ENCODE data around the gene TBC1D25. TPM values are rescaled to one million over a fixed set of nuclear protein-coding genes. Genes with fewer than 3 reads are reported as not detected.

TBC1D25 gene
- total RNA-seq, 1 donor from 2014 or later, result 16.4 TPM

DNA sequence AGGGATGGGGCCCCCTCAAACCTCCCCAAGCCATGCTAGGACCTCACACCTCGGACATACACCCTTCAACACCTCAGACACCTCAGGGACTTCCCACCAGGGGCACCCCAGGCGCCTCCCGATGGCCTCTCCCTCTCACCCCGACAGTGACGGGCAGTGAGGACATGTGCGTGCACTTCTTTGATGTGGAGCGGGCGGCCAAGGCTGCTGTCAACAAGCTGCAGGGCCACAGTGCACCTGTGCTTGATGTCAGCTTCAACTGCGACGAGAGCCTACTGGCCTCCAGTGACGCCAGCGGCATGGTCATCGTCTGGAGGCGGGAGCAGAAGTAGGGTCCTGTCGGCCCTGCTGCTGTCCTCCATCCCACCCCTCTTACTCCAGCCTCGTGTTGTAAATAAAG lies 65.2 kb downstream of the TBC1D25 start:
- H3K36me3 Mint-ChIP-seq (ENCODE audit: unreplicated experiment), result peaks cover 4% of the 10 kb centered on the region
- TF ChIP-seq, protein P1, sequence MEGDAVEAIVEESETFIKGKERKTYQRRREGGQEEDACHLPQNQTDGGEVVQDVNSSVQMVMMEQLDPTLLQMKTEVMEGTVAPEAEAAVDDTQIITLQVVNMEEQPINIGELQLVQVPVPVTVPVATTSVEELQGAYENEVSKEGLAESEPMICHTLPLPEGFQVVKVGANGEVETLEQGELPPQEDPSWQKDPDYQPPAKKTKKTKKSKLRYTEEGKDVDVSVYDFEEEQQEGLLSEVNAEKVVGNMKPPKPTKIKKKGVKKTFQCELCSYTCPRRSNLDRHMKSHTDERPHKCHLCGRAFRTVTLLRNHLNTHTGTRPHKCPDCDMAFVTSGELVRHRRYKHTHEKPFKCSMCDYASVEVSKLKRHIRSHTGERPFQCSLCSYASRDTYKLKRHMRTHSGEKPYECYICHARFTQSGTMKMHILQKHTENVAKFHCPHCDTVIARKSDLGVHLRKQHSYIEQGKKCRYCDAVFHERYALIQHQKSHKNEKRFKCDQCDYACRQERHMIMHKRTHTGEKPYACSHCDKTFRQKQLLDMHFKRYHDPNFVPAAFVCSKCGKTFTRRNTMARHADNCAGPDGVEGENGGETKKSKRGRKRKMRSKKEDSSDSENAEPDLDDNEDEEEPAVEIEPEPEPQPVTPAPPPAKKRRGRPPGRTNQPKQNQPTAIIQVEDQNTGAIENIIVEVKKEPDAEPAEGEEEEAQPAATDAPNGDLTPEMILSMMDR (IDR thresholded peaks at IDR 0.05), result no peak
- no peak overlapping the region for H3K27ac Mint-ChIP-seq (ENCODE audit: unreplicated experiment)
- no peaks in the 10 kb centered on the region for H3K27me3 Mint-ChIP-seq (ENCODE audit: unreplicated experiment)
- H3K4me1 Mint-ChIP-seq (ENCODE audit: unreplicated experiment), result no peaks in the 10 kb centered on the region
- H3K9me3 Mint-ChIP-seq (ENCODE audit: unreplicated experiment), result no peaks in the 10 kb centered on the region
- H3K4me3 Mint-ChIP-seq (ENCODE audit: unreplicated experiment), result no peak overlapping the region
- DNase-seq (ENCODE audit: extremely low spot score, unreplicated experiment), result no peak

DNA sequence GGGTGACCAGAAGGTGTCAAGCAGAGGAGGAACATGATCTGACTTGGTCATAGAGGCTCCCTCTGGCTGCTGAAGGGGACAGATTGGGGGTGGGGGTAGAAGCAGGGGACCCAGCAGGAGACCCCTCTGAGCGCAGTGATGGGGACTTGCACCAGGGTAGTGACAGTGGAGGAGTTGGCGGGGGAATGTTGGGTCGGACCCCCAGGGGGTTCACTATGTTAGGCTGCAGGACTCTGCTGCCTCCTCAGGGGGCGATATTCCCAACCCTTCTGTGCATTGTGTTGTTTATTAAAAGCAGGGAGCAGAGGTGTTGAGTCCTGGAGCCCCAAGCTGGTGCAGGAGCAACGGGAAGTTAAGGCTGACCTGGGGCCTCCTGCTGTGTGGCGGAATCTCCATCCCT lies 66.6 kb downstream of the TBC1D25 start:
- Mint-ChIP-seq H3K27me3 (ENCODE audit: unreplicated experiment) (no peaks in the 10 kb centered on the region), H3K4me1 (ENCODE audit: unreplicated experiment) (no peaks in the 10 kb centered on the region), H3K4me3 (ENCODE audit: unreplicated experiment) (no peak overlapping the region), H3K36me3 (ENCODE audit: unreplicated experiment) (peaks cover 2% of the 10 kb centered on the region), H3K27ac (ENCODE audit: unreplicated experiment) (no peak overlapping the region), H3K9me3 (ENCODE audit: unreplicated experiment) (no peaks in the 10 kb centered on the region)
- TF ChIP-seq, protein P1 (IDR thresholded peaks at IDR 0.05), result no peak
- DNase-seq (ENCODE audit: extremely low spot score, unreplicated experiment), result no peak

GRCh38 chrX:48611703-48612102 lies 72.2 kb downstream of the TBC1D25 start:
- peaks cover 4% of the 10 kb centered on the region for H3K4me1 Mint-ChIP-seq (ENCODE audit: unreplicated experiment)
- H3K27ac Mint-ChIP-seq (ENCODE audit: unreplicated experiment), result no peak overlapping the region
- TF ChIP-seq, protein P1 (IDR thresholded peaks at IDR 0.05), result no peak
- no peaks in the 10 kb centered on the region for H3K36me3 Mint-ChIP-seq (ENCODE audit: unreplicated experiment)
- peaks cover 7% of the 10 kb centered on the region for H3K9me3 Mint-ChIP-seq (ENCODE audit: unreplicated experiment)
- H3K4me3 Mint-ChIP-seq (ENCODE audit: unreplicated experiment), result no peak overlapping the region
- no peak for DNase-seq (ENCODE audit: extremely low spot score, unreplicated experiment)
- no peaks in the 10 kb centered on the region for H3K27me3 Mint-ChIP-seq (ENCODE audit: unreplicated experiment)

Other genes starting within 250 kb of the TBC1D25 start
- gene SSX3, start 183.0 kb upstream of the TBC1D25 start, total RNA-seq, result not detected in 2 replicates
- gene SSX4, start 156.2 kb upstream of the TBC1D25 start, total RNA-seq, result not detected in 2 replicates
- not detected in 2 replicates for gene SSX4B, start 127.8 kb upstream of the TBC1D25 start, total RNA-seq
- gene SLC38A5, start 69.5 kb upstream of the TBC1D25 start, total RNA-seq, result not detected in 2 replicates
- gene FTSJ1, start 63.5 kb upstream of the TBC1D25 start, total RNA-seq, result 47.6 and 57.1 TPM in 2 replicates
- gene PORCN, start 30.7 kb upstream of the TBC1D25 start, total RNA-seq, result 16.9 and 20.2 TPM in 2 replicates
- 39.3 and 42.5 TPM in 2 replicates for gene EBP, start 17.9 kb upstream of the TBC1D25 start, total RNA-seq
- gene RBM3, start 34.8 kb downstream of the TBC1D25 start, total RNA-seq, result 298 and 325 TPM in 2 replicates
- 89.9 and 97.8 TPM in 2 replicates for gene WDR13, start 57.8 kb downstream of the TBC1D25 start, total RNA-seq
- gene WAS, start 144.1 kb downstream of the TBC1D25 start, total RNA-seq, result 0.19 and 0.39 TPM in 2 replicates
- 4.5 and 5.1 TPM in 2 replicates for gene SUV39H1, start 157.0 kb downstream of the TBC1D25 start, total RNA-seq
- not detected in 2 replicates for gene GLOD5, start 222.0 kb downstream of the TBC1D25 start, total RNA-seq
- gene GATA1, start 246.9 kb downstream of the TBC1D25 start, total RNA-seq, result not detected in 2 replicates